Left lobe of liver (tissue), 2 donors: Measurements from ENCODE around the gene USP14. TPM values are rescaled to one million over a fixed set of nuclear protein-coding genes. Genes with fewer than 3 reads are reported as not detected.

ENCODE experiments used
- ATAC-seq: fragments of 200-7000 bp; cut with Tn5 transposase; one replicate; pipeline ENCODE4 v1.9.1; 2020; ENCODE audit warnings: mild to moderate bottlenecking, moderate library complexity
- DNase-seq: peaks from one replicate; pipeline ENCODE4 v3.0.0-alpha.2; 2020; ENCODE audit warnings: low spot score
- total RNA-seq: library from RNA; stranded (reverse); gene quantifications from one replicate; pipeline ENCODE4 v1.2.1, GENCODE V29; 2021
- donor health status: DM: no; HTN: no; CAD: no; lungs with moderate emphysema.
- donor health status: DM: no; HTN: yes; CAD: no.

Gene USP14
- total RNA-seq, 1 donor from 2014 or later, result 15.8 TPM

GRCh38 chr18:225745-226144 lies 67.4 kb downstream of the USP14 start:
- no peak for DNase-seq
- no peak for ATAC-seq

GRCh38 chr18:227374-227773 lies 69.0 kb downstream of the USP14 start:
- no peak for ATAC-seq
- DNase-seq, result no peak

- no peak for ATAC-seq
- no peak for DNase-seq
These were observed 69.5 kb downstream of the USP14 start for GRCh38 chr18:227902-228301.

GRCh38 chr18:228586-228985 lies 70.2 kb downstream of the USP14 start:
- ATAC-seq (no peak), DNase-seq (no peak)

GRCh38 chr18:231563-231962 lies 73.2 kb downstream of the USP14 start:
- DNase-seq (no peak), ATAC-seq (no peak)

- no peak for DNase-seq
- ATAC-seq, result no peak
These were observed 81.8 kb downstream of the USP14 start for GRCh38 chr18:240175-240574.

GRCh38 chr18:245282-245847 lies 87.0 kb downstream of the USP14 start:
- DNase-seq (no peak), ATAC-seq (no peak)

GRCh38 chr18:248053-248452 lies 89.7 kb downstream of the USP14 start:
- ATAC-seq, result no peak

GRCh38 chr18:250685-251084 lies 92.3 kb downstream of the USP14 start:
- ATAC-seq, result no peak

More at GRCh38 chr18:248053-248452, 89.7 kb downstream of the USP14 start:
- no peak for DNase-seq

GRCh38 chr18:251572-251971 lies 93.2 kb downstream of the USP14 start:
- DNase-seq, result no peak
- ATAC-seq, result no peak

More at GRCh38 chr18:250685-251084, 92.3 kb downstream of the USP14 start:
- DNase-seq, result no peak

- DNase-seq (no peak), ATAC-seq (no peak)
These were observed 94.8 kb downstream of the USP14 start for GRCh38 chr18:253121-253520.

- DNase-seq, result no peak
- ATAC-seq, result no peak
These were observed 96.8 kb downstream of the USP14 start for GRCh38 chr18:255171-255570.

- no peak for DNase-seq
These were observed 102.2 kb downstream of the USP14 start for GRCh38 chr18:260547-260946.

GRCh38 chr18:261398-262073 lies 103.2 kb downstream of the USP14 start:
- no peak for ATAC-seq
- DNase-seq, result no peak

More at GRCh38 chr18:260547-260946, 102.2 kb downstream of the USP14 start:
- no peak for ATAC-seq

Other genes starting within 250 kb of the USP14 start
- gene TUBB8B, start 108.9 kb upstream of the USP14 start, total RNA-seq, result not detected
- gene THOC1, start 109.5 kb downstream of the USP14 start, total RNA-seq, result 8.9 TPM